Measurements from ENCODE around the gene KRTAP5-7. TPM values are rescaled to one million over a fixed set of nuclear protein-coding genes. Genes with fewer than 3 reads are reported as not detected.
A peak's percentile ranks its signal among the peaks of the same experiment; 100 is the strongest.

Gene KRTAP5-7
- total RNA-seq, 1 experiment from 2014 or later = not detected

GRCh38 chr11:71495286-71496230 lies 31.5 kb upstream of the KRTAP5-7 start:
- DNase-seq (ENCODE audit: low read depth) = no peak

DNA sequence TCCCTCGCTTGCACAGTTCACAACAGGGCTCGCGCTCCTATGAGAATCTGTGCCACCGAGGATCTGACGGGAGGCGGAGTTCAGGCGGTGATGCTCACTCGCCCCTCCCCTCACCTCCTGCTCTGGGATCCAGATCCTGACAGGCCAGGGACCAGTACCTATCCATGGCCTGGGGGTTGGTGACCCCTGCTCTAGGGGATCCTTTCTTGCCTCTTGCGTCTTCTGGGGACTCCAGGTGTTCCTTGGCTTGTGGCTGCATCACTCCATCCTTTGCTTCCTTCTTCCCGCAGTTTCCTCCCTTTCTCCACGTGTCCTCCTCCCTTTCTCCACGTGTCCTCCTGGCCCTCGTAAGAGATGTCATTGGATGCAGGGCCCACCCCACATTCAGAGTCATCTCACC lies 30.6 kb upstream of the KRTAP5-7 start:
- no peak for DNase-seq (ENCODE audit: low read depth)

DNA sequence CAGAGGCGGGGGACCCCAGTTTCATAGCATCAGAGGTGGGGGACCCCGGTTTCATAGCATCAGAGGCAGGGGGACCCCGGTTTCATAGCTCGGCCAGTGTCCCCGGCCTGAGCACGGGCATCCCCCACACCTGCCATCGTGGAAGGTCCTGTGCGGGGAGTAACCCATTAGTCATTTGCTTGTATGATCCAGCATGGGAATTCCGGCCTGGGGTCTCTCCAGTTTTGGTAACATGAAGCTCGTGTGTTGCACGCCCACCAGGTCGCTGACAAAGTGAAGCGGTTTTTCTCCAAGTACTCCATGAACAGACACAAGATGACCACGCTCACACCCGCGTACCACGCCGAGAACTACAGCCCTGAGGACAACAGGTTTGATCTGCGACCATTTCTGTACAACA lies 29.0 kb upstream of the KRTAP5-7 start:
- no peak for DNase-seq (ENCODE audit: low read depth)

GRCh38 chr11:71499125-71499524 lies 27.9 kb upstream of the KRTAP5-7 start:
- peak; percentile 15 for DNase-seq (ENCODE audit: low read depth)

DNA sequence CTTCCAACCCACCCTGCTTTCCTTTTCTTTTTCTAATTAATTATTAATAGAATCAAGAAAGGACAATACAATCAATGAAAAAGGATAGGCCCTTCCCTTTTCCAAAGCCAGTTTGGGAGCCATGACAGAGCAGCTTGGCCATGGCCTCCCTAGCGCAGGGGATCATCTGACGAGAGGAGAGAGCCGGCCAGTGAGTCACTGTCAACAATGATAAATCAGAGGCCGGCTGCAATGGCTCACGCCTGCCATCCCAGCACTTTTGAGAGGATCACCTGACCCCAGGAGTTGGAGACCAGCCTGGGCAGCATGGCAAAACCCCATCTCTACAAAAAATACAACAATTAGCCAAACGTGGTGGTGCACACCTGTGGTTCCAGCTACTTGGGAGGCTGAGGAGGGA lies 27.5 kb upstream of the KRTAP5-7 start:
- DNase-seq (ENCODE audit: low read depth) = peak; percentile 19

- DNase-seq (ENCODE audit: low read depth) = no peak
Observed at GRCh38 chr11:71500601-71501021, 26.5 kb upstream of the KRTAP5-7 start.

DNA sequence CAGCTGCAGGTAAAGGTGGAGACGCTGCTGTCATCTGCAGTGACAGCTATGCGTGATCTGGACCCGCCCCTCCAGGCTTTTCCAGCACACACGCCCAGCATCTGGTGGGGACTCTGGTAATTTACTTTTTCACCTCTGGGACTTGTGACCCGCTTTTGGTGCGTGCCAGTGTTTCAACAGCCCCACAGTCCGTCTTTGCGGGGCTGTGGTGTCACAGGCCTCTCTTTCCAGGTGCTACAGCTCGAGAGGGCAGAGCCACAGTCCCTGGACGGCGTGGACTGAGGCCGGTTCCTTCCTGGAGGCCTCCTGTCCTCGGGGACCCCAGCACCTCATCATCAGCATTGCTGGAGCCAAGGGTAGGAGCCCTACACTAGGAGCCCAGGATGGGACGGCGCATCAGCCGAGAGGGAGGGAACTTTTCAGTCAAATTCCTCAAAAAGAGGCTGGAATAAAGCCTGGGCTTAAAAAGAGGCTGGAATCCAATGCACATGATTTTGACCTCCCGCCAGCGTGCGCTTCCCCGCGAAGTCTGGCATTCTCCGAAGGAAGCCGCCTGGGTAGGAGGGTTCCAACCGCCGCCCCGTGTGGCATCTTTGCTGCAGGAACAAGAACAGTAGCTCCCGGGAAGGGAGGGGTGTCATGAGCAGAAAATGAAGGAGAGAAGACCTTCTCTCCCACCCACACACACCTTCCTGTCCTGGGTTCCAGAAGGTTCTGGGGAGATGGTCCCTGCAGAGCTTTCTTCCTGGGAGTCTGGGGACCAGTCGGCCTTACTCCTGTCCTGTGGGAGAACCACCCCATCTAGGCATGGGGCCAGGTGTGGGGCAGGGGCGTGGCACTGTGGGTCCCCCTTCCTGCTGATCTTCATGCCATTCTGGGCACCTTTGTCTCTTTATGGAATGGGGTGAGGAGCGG lies 25.7 kb upstream of the KRTAP5-7 start:
- no peak for DNase-seq (ENCODE audit: low read depth)

GRCh38 chr11:71502026-71502425 lies 25.0 kb upstream of the KRTAP5-7 start:
- no peak for DNase-seq (ENCODE audit: low read depth)

- DNase-seq (ENCODE audit: low read depth) = no peak
Observed at GRCh38 chr11:71502871-71503435, 24.1 kb upstream of the KRTAP5-7 start.

DNA sequence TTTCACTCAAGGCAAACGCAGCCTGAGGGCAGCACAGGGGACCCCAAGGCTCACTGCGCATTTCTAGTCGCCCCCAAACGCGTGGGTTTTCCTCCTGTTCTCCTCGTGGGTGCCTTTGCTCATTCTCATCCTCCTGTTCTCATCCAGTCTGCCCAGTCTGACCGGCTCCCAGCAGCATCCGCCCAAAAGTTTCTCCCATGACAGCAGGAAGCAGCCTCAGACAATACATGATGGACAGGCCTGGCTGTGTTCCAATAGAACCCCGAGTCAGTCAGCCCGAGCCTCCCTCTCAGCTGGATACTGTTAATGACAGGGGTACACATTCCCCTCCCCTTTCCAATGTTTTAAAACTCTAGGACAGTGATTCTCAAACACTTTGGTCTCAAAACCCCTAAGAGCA lies 22.5 kb upstream of the KRTAP5-7 start:
- DNase-seq (ENCODE audit: low read depth) = no peak

DNA sequence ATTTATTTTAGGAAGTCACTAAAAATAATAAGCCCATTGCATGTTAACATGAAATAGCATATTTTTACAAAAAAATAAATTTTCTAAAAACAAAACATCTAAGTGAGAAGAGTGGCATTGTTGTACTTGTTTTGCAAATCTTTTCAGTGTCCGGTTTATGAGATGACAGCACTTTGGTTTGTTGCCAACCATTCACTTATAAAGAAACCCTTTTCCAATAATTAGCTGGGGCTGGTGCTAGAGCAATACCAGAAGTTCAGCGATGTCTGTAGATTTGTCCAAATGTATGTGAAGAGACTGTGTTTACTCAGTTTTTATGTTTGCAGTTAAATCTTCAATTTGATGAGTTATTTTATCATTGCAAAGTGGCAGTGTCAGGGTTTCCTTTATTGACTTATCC lies 22.1 kb upstream of the KRTAP5-7 start:
- DNase-seq (ENCODE audit: low read depth) = no peak

DNA sequence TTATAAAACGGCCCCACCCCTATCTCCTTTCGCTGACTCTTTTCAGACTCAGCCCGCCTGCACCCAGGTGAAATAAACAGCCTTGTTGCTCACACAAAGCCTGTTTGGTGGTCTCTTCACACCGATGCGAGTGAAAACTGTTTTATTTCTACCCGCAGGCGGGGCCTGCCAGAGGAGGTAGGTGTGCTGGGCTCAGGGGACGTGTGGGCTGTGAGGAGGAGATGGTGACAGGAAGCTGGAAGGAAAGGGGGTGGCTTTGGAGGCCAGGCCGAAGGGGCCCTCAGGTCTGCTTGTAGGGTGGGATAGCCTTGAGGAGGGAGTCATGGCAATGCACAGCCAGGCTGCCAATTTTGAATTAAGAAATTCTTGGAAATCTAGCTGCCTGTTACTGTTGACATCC lies 21.3 kb upstream of the KRTAP5-7 start:
- no peak for DNase-seq (ENCODE audit: low read depth)

DNA sequence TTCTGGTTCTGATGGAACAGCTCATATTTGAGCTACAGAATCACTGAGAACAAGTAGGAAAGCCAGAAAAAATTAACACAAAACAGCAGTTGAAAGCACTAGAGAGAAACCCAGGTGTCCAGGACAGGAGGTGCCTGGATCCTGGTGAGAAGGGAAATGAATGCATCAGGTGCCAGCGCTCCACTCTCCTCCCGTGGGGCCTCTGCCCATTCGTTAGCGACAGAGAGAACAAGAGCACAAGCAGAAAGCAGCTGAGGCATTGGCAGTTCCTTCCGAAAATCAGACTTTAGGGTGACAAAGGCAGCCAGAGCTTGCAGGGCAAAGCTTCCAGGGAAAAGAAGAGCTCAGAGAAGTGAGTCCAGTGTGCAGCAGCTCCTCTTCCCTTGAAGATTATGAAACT lies 20.0 kb upstream of the KRTAP5-7 start:
- no peak for DNase-seq (ENCODE audit: low read depth)

GRCh38 chr11:71518506-71519471 lies 8.3 kb upstream of the KRTAP5-7 start:
- no peak for DNase-seq (ENCODE audit: low read depth)

- no peak for DNase-seq (ENCODE audit: low read depth)
Observed at GRCh38 chr11:71519546-71519945, 7.5 kb upstream of the KRTAP5-7 start.

GRCh38 chr11:71525188-71525937 lies 1.7 kb upstream of the KRTAP5-7 start:
- no peak for DNase-seq (ENCODE audit: low read depth)

- DNase-seq (ENCODE audit: low read depth) = no peak
Observed at GRCh38 chr11:71525938-71526495, 1.1 kb upstream of the KRTAP5-7 start.

DNA sequence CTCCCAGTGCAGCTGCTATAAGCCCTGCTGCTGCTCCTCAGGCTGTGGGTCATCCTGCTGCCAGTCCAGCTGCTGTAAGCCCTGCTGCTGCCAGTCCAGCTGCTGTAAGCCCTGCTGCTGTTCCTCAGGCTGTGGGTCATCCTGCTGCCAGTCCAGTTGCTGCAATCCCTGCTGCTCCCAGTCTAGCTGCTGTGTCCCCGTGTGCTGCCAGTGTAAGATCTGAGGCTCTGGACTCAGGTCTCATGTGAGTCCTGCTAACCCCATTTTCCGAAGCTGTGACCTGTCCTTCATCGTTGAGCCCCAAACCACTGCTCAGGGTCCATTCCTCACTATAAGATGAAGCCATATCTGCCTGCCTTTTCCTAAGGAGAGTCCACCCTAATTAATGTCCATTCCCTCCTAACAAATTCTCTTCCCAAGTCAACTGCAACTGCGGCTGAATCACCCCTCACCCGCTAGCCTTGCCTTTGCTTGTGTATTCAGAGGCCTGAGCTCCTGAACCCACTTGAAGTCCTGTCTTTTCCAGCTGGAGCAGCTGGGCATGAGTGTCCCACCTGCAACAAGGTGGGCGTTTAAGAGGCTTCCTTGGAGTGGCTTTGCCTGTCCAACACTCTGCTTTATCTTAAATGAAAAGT lies 626 bp downstream of the KRTAP5-7 start:
- no peak for DNase-seq (ENCODE audit: low read depth)

GRCh38 chr11:71530602-71531001 lies 3.5 kb downstream of the KRTAP5-7 start:
- DNase-seq (ENCODE audit: low read depth) = no peak

All from HT1080 (cell line).